AG20443 (cell line): Measurements from ENCODE around the gene RNU6-9.

Experiments
- DNase-seq: peaks from one replicate; pipeline ENCODE4 v3.0.0; 2012; ENCODE audit warnings: low spot score, mixed read lengths

The RNU6-9 gene

GRCh38 chr19:919199-920050 is 26.1 kb downstream of the RNU6-9 start:
- DNase-seq = no peak

DNA sequence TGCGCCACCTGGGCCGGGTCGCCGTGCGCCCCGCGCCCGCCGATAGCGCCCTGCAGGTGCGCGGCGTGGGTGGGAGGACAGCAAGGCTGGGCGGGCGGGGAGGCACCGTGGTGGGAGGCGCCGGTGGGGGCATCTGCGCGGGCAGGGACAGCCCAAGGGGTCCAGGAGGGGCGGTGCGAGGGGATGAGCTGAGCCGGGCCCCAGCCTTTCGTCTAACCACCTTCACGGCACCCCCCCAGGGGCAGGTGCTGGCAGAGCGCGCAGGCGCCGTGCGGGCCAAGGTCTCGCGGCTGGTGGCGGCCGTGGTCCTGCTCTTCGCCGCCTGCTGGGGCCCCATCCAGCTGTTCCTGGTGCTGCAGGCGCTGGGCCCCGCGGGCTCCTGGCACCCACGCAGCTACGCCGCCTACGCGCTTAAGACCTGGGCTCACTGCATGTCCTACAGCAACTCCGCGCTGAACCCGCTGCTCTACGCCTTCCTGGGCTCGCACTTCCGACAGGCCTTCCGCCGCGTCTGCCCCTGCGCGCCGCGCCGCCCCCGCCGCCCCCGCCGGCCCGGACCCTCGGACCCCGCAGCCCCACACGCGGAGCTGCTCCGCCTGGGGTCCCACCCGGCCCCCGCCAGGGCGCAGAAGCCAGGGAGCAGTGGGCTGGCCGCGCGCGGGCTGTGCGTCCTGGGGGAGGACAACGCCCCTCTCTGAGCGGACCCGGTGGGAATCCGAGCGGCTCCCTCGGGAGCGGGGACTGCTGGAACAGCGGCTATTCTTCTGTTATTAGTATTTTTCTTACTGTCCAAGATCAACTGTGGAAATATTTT is 27.0 kb downstream of the RNU6-9 start:
- DNase-seq = no peak

DNA sequence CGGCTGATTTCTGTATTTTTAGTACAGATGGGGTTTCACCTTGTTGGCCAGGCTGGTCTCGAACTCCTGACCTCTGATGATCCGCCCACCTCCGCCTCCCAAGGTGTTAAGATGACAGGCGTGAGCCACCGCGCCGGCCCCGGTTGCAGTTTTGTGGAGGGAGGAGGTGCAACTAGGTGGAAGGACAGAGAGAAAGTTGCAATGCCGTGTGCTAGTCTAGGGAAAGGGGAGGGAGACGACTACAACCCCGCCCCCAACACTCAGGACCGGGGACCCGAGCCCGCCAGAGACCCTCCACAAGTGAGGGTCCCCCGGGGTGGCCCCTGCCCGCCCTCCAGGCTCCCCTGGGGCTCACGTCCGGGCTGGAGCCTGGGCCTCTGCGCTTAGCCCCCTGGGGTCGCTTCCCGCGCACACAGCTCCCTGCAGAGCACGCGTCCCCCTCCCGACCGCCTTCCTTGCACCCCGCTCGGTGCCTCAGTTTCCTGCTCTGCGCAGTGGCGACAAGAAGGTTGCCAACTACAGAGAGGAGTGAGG is 31.3 kb downstream of the RNU6-9 start:
- DNase-seq = no peak

DNA sequence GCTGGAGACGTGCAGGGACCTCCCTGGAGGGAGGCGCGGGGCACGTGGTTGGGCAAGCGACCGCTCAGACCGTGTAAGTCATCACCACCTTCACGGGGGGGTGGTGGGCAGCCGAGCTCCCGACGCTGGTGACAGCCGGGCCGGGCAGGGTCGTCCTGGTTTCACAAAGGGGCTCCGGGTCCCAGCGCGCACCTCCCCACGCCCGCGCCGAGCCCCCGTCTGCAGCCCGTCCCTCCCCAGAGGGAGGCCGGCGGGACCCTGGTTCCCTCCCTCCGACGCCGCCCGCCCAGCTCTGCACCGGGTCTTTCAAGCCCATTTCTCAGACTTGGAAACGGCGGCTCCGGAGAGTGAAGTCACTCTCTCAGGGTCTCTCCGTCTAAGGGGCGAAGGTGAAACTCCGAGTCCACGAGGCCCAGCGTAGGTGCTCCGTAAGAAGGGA is 31.8 kb downstream of the RNU6-9 start:
- DNase-seq = no peak

- peak; percentile 92 for DNase-seq
Measured at GRCh38 chr19:925526-926322, 32.4 kb downstream of the RNU6-9 start, which contains the start of gene ARID3A. Gene ARID3A, plus strand, starts transcription at chr19:926035. Its CDS starts 3,494 bp downstream, at chr19:929529.

GRCh38 chr19:926323-926588 is 33.0 kb downstream of the RNU6-9 start:
- no peak for DNase-seq

DNA sequence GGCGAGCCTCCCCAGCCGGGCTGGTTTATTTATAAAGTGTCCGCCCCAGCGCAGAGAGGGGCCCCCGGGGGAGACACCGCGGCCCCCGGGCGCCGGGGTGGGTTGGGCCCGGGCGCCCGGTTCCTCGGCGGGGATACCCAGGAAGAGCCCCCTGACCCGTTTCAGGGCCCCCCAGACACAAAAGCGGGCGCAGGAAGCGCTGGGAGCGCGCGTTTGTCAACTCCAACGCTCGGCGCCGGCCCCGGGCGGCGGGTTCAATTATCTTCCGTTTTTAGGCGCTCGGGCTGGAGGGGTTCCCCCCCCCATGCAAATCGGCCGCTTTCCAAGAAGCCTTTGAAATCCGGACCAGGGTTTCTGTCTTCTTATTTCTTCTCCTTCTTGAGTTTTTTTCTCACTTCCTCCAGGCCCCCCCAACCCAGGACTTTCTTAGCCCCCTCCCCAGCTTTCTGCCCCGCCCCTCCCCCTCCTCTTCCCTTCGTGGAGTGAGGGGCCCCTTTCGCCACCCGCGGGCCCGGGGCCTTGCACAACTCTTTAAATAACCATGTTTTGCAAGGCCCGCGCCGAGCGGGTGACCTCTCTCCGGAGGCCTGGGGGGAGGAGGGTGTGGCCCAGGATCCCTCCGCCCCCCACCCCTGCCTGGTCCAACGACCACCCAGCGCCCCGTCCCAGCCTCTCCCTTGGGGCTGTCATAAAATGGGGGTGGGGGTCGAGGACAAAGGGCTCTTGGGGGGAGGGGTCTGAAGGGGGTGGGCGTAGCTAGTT is 33.5 kb downstream of the RNU6-9 start:
- peak; percentile 61 for DNase-seq

DNA sequence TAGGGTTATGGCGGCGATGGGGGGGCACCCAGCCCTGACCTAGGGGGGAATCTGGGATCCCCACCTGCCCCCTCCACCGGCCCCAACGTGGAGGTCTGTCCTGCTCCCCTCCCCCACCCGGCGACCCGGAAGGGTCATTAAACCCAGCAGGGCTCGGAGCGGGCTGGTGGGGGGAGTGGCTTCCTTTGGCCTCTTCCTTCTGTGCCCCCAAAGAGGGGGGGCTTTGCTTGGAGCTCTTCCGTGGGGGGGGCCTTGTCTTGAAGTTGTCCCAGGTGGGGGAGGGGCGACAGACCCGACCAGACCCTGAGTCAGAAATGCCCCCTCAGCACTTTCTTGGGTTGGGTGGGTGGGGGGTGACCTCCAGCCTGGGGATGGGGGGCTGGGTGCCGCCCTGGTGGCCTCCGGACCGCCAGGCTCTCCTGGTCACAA is 34.1 kb downstream of the RNU6-9 start:
- no peak for DNase-seq

GRCh38 chr19:927780-928401 is 34.6 kb downstream of the RNU6-9 start:
- no peak for DNase-seq

DNA sequence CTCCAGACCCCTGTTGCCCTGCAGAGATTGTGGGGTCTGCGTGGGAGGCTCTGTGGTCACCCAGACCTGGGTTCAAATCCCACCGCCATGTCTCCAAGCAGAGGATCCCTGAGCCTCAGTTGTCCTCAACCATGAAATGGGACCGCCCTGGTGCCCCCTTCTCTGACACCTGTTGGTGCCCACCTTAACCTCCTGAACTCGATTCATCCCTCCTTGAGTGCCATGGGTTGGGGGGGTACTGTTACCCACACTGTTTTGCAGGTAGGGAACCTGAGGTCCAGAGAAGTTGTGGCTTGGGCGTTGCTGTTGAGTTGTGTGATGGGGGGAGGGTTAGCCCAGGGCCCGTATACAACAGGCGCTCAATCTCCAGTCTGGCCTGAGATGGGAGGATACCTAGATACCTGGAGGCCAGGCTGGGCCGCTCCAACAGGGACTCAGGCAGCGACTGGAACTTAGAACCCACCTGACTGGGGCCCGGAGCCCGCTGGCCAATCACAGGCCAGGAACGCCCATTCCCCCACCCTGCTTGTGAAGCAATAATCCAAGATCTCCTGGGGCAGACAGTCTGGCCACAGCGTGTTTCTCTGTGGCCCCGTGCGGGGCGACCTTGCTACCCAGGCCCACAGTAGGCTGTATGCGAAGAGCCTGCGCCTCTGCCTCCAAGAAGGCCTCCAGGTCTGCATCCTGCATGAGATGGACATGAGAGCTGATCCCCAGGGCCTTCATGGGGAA is 35.4 kb downstream of the RNU6-9 start:
- no peak for DNase-seq

DNA sequence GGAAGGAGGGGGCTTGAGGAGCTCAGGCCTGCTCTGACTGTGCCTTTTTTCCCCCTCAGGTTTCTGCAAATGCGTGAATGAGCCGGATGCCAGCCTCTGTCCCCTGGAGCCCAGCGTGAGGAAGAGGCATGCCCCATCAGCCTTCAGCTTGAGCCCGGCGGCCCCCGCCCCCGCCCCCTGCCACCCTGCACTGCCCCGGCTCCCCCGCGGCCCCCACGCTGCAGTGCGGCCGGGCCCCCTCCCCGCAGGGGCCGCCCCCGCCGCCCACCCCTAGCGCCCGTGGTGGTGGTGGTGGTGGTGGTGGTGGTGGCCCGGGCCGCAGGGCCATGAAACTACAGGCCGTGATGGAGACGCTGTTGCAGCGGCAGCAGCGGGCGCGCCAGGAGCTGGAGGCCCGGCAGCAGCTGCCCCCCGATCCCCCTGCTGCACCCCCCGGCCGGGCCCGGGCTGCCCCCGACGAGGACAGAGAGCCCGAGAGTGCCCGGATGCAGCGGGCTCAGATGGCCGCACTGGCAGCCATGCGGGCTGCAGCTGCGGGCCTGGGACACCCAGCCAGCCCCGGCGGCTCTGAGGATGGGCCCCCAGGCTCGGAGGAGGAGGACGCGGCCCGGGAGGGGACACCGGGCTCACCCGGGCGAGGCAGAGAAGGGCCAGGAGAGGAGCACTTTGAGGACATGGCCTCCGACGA is 36.1 kb downstream of the RNU6-9 start:
- DNase-seq = no peak

- no peak for DNase-seq
Measured at GRCh38 chr19:929891-930258, 36.6 kb downstream of the RNU6-9 start.

DNA sequence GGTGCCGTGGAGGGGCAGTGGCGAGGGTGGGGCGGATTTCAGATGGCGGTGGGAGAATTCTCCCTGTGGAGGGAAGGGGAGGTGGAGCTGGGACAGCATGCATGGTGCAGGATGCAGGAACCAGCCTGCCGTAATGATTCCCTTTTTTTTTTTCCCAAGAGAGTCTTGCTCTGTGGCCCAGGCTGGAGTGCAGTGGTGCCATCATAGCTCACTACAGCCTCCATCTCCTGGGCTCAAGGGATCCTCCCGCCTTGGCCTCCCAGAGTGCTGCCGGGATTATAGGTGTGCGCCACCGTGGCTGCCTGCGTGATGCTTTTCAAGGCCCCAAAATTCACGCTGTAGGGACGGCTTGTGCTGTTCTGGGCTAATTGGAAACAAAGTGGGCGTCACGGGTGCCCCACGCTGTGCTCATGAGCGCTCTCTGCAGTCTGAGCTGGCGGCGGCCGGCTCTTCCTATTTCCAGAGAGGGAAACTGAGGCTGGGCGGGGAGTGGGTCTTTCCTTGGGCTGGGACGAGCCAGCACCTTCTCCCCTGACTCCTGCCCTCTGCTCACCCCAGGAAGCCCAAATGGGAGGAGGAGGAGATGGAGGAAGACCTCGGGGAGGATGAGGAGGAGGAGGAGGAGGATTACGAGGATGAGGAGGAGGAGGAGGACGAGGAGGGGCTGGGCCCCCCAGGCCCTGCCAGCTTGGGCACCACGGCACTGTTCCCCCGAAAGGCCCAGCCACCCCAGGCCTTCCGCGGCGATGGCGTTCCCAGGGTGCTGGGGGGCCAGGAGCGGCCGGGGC is 38.8 kb downstream of the RNU6-9 start:
- DNase-seq = no peak

- DNase-seq = peak; percentile 96
Measured at GRCh38 chr19:932648-933552, 39.6 kb downstream of the RNU6-9 start.

GRCh38 chr19:933553-933882 is 40.2 kb downstream of the RNU6-9 start:
- no peak for DNase-seq

DNA sequence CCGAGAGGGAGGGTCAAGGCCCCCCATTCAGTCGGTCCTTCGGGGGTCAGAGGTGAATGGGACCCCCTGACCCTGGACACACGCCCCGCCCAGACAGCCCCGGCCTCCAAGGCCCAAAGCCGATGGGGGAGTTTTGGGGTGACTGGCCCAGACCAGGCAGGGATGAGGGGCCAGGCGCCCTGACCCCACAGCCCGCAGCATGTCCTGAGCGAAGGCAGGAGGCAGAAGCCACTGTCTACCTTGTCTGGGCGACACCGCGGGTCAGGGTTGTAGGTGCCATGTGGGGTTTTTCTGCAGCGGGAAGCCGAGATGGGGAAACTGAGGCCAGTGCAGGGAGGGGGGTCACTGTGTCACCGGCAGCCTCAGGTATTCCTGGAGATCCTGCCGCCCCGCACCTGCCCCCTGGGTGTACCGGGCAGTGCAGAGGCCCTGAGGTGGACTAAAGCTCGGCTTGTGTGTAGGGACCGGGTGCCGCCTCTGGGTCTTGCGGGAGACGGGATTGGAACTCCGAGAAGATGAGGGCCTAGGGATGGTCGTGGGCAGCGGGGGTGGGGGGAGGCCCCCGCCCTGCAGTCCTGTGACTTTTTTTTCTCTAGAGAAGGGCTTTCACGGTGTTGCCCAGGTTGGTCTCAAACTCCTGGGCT is 41.0 kb downstream of the RNU6-9 start:
- DNase-seq = no peak

- peak; percentile 63 for DNase-seq
Measured at GRCh38 chr19:934865-935479, 41.7 kb downstream of the RNU6-9 start.
